Activated T-helper 17 cell treated with anti-CD3 and anti-CD28 coated beads, Interleukin-2, amount 50 U/mL, for 72 hours (primary cell): ENCODE results near the gene RXRA. TPM values are rescaled to one million over a fixed set of nuclear protein-coding genes. Genes with fewer than 3 reads are reported as not detected.
A peak's percentile ranks its signal among the peaks of the same experiment; 100 is the strongest.

Experiments used
- ATAC-seq: fragments of 150-1000 bp; cut with Tn5 transposase; replicated peaks from 2 replicates; pipeline ENCODE4 v1.10.0; 2021; ENCODE audit warnings: mild to moderate bottlenecking, moderate library complexity
- H3K27ac Mint-ChIP-seq: one replicate; pipeline ENCODE4 v1.8.0; 2022; ENCODE audit warnings: mixed read lengths
- H3K27me3 Mint-ChIP-seq: one replicate; pipeline ENCODE4 v1.8.0; 2022; ENCODE audit warnings: mixed read lengths
- H3K36me3 Mint-ChIP-seq: one replicate; pipeline ENCODE4 v1.8.0; 2022; ENCODE audit warnings: low read depth, mild to moderate bottlenecking, mixed read lengths
- H3K4me1 Mint-ChIP-seq: one replicate; pipeline ENCODE4 v1.8.0; 2022; ENCODE audit warnings: mixed read lengths
- H3K4me3 Mint-ChIP-seq: one replicate; pipeline ENCODE4 v1.8.0; 2022; ENCODE audit warnings: mild to moderate bottlenecking, mixed read lengths
- H3K9me3 Mint-ChIP-seq: one replicate; pipeline ENCODE4 v1.8.0; 2022; ENCODE audit warnings: mixed read lengths
- total RNA-seq, 2 donors: library from RNA; stranded (reverse); gene quantifications; one replicate each; pipeline ENCODE4 v1.2.3, GENCODE V29; 2022

The RXRA gene
- 10 to 100 TPM in 1 of 2 donors, 1 to 10 TPM in 1; 4.2 to 41.6 TPM for total RNA-seq

DNA sequence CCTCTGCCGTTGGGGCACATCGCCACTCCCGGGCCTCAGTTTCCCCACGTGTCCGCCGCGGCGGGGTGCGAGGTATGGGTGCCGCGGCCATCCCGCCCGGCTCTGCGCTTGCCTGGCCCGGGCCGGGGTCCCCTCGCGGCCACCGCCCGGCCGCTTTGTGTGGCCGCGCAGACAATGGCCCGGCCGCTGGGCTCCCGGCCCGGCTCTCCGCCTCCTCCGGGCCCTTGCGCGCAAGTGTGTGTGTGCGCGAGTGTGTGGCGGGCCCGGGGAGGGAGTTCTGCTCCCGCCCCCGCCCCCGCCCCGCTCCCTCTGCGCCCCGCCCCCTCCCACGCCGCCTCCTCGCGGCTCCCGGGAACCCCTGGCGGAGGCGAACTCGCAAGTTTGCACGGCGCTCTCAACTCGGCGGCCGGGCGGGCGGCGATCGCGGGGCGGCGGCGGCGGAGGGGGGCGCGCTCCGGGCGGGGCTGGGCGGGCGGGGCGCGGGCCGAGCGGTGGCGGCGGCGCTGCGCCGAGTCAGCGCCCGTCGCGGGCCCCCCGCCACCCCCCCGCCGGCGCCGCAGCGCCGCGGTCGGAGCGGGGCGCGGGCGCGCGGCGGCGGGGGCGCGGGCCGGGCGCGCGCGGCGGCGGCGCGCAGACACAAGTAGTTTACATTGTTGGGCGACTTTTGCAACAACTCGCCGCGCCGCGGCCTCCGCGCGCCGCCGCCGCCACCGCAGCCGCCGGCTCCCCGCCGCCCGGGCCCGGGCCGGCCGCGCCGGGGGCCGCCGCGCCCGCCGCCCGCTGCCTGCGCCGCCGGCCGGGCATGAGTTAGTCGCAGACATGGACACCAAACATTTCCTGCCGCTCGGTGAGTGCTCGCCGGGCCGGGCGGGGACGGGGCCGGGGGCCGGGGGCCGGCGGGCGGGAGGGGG is at the start of gene RXRA:
Gene RXRA (plus strand): TSS at position 643 of the 911 bp plus-strand sequence. CDS start 177 bp downstream, at position 820.
- Mint-ChIP-seq H3K27me3 (peaks cover 4% of the 10 kb centered on the region), H3K4me3 (peak within 1 kb of the TSS; percentile 48), H3K27ac (no peak within 1 kb of the TSS), H3K4me1 (peaks cover 8% of the 10 kb centered on the region), H3K9me3 (no peaks in the 10 kb centered on the region), H3K36me3 (no peaks in the 10 kb centered on the region)
- peak; percentile 25 for ATAC-seq

- Mint-ChIP-seq H3K9me3 (no peaks in the 10 kb centered on the region), H3K27me3 (peaks cover 5% of the 10 kb centered on the region), H3K27ac (no peak overlapping the region), H3K4me1 (peaks cover 5% of the 10 kb centered on the region), H3K4me3 (no peak overlapping the region), H3K36me3 (no peaks in the 10 kb centered on the region)
- ATAC-seq, result no peak
Observed at GRCh38 chr9:134278286-134278685, 48.0 kb upstream of the RXRA start.

- no peak for ATAC-seq
- H3K9me3 Mint-ChIP-seq, result no peaks in the 10 kb centered on the region
- H3K4me1 Mint-ChIP-seq, result no peaks in the 10 kb centered on the region
- no peaks in the 10 kb centered on the region for H3K36me3 Mint-ChIP-seq
- H3K27ac Mint-ChIP-seq, result no peak overlapping the region
- H3K4me3 Mint-ChIP-seq, result no peak overlapping the region
- H3K27me3 Mint-ChIP-seq, result no peaks in the 10 kb centered on the region
Observed at GRCh38 chr9:134278974-134279640, 47.1 kb upstream of the RXRA start.

DNA sequence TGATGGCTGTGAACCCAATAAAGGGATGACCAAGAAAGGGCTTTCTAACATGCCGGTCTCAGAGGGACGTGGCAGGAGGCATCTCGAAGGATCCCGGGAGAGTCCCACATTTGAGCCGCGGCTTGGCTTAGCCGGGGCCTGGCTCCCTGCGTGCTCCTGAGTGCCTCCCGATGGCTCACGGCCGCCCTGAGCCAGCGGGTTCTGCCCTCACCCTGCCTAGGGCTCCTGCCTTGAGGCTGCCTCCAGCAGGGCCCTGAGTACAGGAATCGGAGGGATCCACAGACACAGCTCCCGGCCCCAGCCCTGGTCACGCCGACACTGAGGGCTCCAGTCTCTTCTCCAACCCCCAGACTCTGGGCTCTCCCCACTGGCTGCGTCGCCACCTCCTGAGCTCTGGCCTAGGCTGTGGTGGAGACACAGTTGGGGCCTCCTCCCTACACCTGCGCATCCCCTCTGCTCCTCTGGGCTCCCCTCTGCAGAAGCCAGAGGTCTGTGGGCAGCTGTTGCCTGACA is 44.1 kb upstream of the RXRA start:
- H3K27ac Mint-ChIP-seq, result no peak overlapping the region
- no peak for ATAC-seq
- no peak overlapping the region for H3K4me3 Mint-ChIP-seq
- no peaks in the 10 kb centered on the region for H3K36me3 Mint-ChIP-seq
- H3K27me3 Mint-ChIP-seq, result peaks cover 3% of the 10 kb centered on the region
- no peaks in the 10 kb centered on the region for H3K4me1 Mint-ChIP-seq
- no peaks in the 10 kb centered on the region for H3K9me3 Mint-ChIP-seq

GRCh38 chr9:134283111-134283515 is 43.1 kb upstream of the RXRA start:
- Mint-ChIP-seq H3K4me3 (no peak overlapping the region), H3K27me3 (peaks cover 3% of the 10 kb centered on the region), H3K9me3 (no peaks in the 10 kb centered on the region), H3K4me1 (no peaks in the 10 kb centered on the region), H3K36me3 (no peaks in the 10 kb centered on the region), H3K27ac (no peak overlapping the region)
- no peak for ATAC-seq

GRCh38 chr9:134283692-134284265 is 42.5 kb upstream of the RXRA start:
- no peak overlapping the region for H3K27ac Mint-ChIP-seq
- no peak overlapping the region for H3K4me3 Mint-ChIP-seq
- peaks cover 3% of the 10 kb centered on the region for H3K27me3 Mint-ChIP-seq
- no peaks in the 10 kb centered on the region for H3K4me1 Mint-ChIP-seq
- no peaks in the 10 kb centered on the region for H3K36me3 Mint-ChIP-seq
- no peaks in the 10 kb centered on the region for H3K9me3 Mint-ChIP-seq
- ATAC-seq, result no peak

- peaks cover 3% of the 10 kb centered on the region for H3K27me3 Mint-ChIP-seq
- ATAC-seq, result no peak
- H3K9me3 Mint-ChIP-seq, result no peaks in the 10 kb centered on the region
- no peaks in the 10 kb centered on the region for H3K4me1 Mint-ChIP-seq
- H3K4me3 Mint-ChIP-seq, result no peak overlapping the region
- H3K36me3 Mint-ChIP-seq, result no peaks in the 10 kb centered on the region
- no peak overlapping the region for H3K27ac Mint-ChIP-seq
Observed at GRCh38 chr9:134284273-134284672, 42.0 kb upstream of the RXRA start.

DNA sequence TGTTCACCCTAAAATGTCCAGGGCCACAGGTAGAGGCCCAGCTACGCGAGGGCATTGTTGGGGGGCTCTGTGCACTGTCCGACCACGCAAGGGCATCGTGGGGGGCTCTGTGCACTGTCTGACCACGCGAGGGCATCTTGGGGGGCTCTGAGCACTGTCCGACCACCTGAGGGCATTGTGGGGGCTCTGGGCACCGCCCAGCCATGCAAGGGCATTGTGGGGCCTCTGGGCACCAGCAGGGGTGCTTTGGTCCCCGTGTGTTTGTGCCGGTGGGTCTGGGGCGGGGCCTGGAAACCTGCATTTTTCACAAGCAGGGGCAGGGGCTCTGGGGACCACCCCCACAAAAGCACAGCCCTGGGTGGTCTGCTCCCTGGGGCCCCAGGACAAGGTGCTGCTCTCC is 41.5 kb upstream of the RXRA start:
- H3K4me1 Mint-ChIP-seq, result no peaks in the 10 kb centered on the region

DNA sequence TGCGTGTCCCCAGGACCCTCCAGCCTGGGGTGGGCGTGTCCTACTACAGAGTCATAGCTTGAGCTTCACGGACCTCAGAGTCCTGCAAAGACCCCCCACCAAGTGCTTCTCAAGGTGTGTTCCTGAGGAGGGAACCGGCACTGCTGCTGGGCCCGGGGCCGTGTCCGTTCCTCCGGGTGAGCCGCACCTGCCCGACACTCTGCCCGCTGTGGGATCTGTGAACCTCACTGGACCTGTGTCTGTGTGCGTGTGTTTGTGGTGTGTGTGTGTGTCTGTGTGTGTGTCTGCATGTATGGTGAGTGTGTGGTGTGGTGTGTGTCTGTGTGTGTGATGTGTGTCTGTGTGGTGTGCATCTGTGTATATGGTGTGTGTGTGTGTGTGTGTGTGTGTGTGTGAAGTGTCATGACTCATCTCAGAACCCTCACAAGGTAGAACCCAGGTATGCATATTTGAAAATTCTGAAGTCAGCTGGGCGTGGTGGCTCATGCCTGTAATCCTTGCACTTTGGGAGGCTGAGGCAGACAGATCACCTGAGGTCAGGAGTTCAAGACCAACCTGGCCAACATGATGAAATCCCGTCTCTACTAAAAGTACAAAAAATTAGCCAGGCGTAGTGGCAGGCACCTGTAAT is 40.9 kb upstream of the RXRA start:
- Mint-ChIP-seq H3K27ac (no peak overlapping the region), H3K36me3 (no peaks in the 10 kb centered on the region), H3K4me3 (no peak overlapping the region), H3K27me3 (peaks cover 3% of the 10 kb centered on the region), H3K4me1 (no peaks in the 10 kb centered on the region), H3K9me3 (no peaks in the 10 kb centered on the region)
- ATAC-seq, result no peak

More for the DNA sequence above, 41.5 kb upstream of the RXRA start:
- Mint-ChIP-seq H3K36me3 (no peaks in the 10 kb centered on the region), H3K27me3 (peaks cover 3% of the 10 kb centered on the region), H3K4me3 (no peak overlapping the region), H3K27ac (no peak overlapping the region), H3K9me3 (no peaks in the 10 kb centered on the region)
- no peak for ATAC-seq

GRCh38 chr9:134286471-134287245 is 39.6 kb upstream of the RXRA start:
- Mint-ChIP-seq H3K27me3 (peaks cover 3% of the 10 kb centered on the region), H3K4me1 (no peaks in the 10 kb centered on the region), H3K9me3 (no peaks in the 10 kb centered on the region), H3K36me3 (no peaks in the 10 kb centered on the region), H3K27ac (no peak overlapping the region), H3K4me3 (no peak overlapping the region)
- ATAC-seq, result no peak

GRCh38 chr9:134287591-134288491 is 38.4 kb upstream of the RXRA start:
- H3K4me3 Mint-ChIP-seq, result no peak overlapping the region
- no peaks in the 10 kb centered on the region for H3K4me1 Mint-ChIP-seq
- no peaks in the 10 kb centered on the region for H3K36me3 Mint-ChIP-seq
- ATAC-seq, result no peak
- H3K27me3 Mint-ChIP-seq, result peaks cover 3% of the 10 kb centered on the region
- no peaks in the 10 kb centered on the region for H3K9me3 Mint-ChIP-seq
- H3K27ac Mint-ChIP-seq, result no peak overlapping the region

- Mint-ChIP-seq H3K27me3 (peaks cover 3% of the 10 kb centered on the region), H3K9me3 (no peaks in the 10 kb centered on the region), H3K36me3 (no peaks in the 10 kb centered on the region), H3K4me3 (no peak overlapping the region), H3K4me1 (no peaks in the 10 kb centered on the region), H3K27ac (no peak overlapping the region)
- ATAC-seq, result no peak
Observed at GRCh38 chr9:134288746-134289145, 37.5 kb upstream of the RXRA start.
